GM18907 (cell line): ENCODE measurements around the gene F2.

Experiments
- ATAC-seq: cut with Tn5 transposase; IDR thresholded peaks from one replicate; pipeline ENCODE4 v1.9.1; 2021; ENCODE audit warnings: mild to moderate bottlenecking, moderate library complexity; ENCODE audit not compliant: unreplicated experiment

Gene F2

GRCh38 chr11:46738887-46739286 is 19.9 kb downstream of the F2 start:
- ATAC-seq, result no peak

GRCh38 chr11:46741600-46742484 is 22.8 kb downstream of the F2 start:
- ATAC-seq, result no peak

GRCh38 chr11:46743043-46743442 is 24.0 kb downstream of the F2 start:
- ATAC-seq, result no peak

GRCh38 chr11:46743693-46744339 is 24.8 kb downstream of the F2 start:
- no peak for ATAC-seq

- ATAC-seq, result no peak
Measured at GRCh38 chr11:46745328-46745727, 26.3 kb downstream of the F2 start.

- ATAC-seq, result no peak
Measured at GRCh38 chr11:46745995-46746394, 27.0 kb downstream of the F2 start.

- ATAC-seq, result no peak
Measured at GRCh38 chr11:46747150-46747549, 28.1 kb downstream of the F2 start.

- ATAC-seq, result no peak
Measured at GRCh38 chr11:46755962-46756361, 36.9 kb downstream of the F2 start.

GRCh38 chr11:46759196-46759595 is 40.2 kb downstream of the F2 start:
- no peak for ATAC-seq

GRCh38 chr11:46760429-46761128 is 41.6 kb downstream of the F2 start:
- ATAC-seq, result no peak

- no peak for ATAC-seq
Measured at GRCh38 chr11:46761807-46762206, 42.8 kb downstream of the F2 start.

GRCh38 chr11:46762248-46762647 is 43.2 kb downstream of the F2 start:
- ATAC-seq, result no peak

GRCh38 chr11:46766656-46767055 is 47.6 kb downstream of the F2 start:
- no peak for ATAC-seq

- ATAC-seq, result no peak
Measured at GRCh38 chr11:46769636-46770221, 50.7 kb downstream of the F2 start.

GRCh38 chr11:46776878-46777277 is 57.9 kb downstream of the F2 start:
- ATAC-seq, result no peak

GRCh38 chr11:46778416-46778815 is 59.4 kb downstream of the F2 start:
- ATAC-seq, result no peak
